AG08395 (cell line): ENCODE data around the gene PIM3.

Experiments used
- DNase-seq: peaks from one replicate; pipeline ENCODE4 v3.0.0; 2012; ENCODE audit warnings: mixed read lengths, low spot score

The PIM3 gene

DNA sequence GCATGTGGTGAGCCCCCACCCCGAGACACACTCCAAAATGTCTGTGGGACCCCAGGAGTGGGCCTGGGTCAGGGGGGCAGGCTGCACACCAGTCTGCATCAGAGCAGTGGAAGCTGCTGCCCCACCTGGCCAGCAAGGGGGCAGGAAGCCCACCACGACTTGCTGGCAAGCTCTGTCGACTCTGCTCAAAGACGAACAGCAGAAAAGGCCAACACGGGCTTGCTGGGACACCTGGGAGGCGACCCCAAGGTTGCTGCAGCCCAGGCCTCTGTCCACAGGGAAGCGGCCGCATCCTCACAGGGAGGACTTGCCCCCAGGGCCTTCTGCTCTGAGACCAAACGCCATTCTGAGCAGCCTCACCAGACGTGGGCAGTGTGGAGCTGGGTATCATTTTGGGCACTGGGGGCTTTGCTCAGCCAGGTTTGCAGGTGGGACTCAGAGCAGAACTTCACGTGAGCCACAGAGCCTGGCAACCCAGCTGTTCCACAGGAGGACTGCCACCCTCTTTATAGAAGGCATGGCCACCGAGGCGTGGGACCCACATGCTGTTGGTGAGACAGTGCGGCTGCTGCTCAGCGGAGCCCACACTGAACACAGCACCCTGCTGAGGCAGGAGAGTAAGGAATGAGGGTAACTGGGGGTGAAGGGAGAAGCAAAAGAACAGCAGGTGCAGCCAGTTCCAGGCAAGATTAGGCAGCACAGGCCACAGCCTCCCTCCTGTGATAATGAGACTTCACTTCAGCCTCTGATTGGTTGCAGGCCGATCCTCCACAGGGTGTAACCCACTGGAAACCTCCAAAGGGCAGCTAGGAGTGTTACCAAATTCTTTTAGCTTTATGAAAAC, 41.0 kb downstream of the PIM3 start:
- no peak for DNase-seq

DNA sequence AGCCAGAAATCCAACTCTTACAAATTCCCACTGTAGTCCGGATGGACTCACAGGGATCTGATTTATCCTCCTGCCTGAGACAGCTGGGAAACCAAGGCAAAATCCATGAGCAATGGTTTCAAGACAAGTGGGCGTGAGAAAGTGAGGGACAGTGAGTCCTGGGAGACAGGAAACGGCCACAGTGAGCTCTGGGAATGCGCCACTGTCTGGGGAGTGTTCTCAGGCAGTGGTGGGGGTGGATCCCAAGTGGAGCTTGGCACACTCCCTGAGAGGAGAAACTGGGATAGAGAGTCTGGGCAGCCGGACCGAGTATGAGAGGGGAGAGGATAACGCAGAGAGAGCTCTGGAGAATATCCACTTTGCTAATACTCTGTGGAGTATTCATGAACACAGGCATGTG, 42.2 kb downstream of the PIM3 start:
- no peak for DNase-seq

DNA sequence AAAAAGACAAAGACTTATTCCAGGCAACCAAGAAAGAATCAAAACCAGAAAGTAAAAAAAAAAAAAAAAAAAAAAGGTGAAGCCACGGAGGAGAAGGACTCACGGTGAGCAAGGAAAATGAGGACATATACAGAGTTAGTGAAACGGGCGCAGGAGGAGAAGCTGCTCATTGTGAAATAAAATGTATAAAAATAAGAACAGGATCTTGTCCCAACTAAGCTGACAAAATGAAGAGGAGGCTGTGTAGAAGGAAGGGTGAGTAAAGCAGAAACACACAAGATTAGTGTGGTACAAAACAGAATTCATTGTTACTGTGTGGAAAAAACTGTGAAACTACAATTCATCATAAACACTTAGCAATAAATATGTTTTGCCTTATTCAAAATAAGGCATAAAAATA, 44.3 kb downstream of the PIM3 start:
- DNase-seq: no peak

DNA sequence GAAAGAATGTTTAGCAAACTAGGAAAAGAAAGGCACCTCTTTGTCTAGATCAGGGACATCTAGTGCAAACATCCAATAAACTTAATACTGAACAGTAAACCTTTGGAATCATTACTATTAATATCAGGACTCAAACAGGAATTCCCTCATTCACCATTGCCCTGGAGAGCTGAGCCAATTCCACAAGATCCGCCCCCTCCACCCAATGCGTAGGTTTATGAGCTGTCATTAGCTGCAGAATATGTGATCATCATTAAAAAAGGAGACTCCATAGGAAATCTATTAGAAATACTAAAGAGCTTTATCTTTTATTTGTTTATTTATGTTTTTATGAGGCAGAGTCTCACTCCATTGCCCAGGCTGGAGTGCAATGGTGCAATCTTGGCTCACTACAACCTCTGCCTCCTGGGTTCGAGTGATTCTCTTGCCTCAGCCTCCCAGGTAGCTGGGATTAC, 46.5 kb downstream of the PIM3 start:
- DNase-seq: no peak

DNA sequence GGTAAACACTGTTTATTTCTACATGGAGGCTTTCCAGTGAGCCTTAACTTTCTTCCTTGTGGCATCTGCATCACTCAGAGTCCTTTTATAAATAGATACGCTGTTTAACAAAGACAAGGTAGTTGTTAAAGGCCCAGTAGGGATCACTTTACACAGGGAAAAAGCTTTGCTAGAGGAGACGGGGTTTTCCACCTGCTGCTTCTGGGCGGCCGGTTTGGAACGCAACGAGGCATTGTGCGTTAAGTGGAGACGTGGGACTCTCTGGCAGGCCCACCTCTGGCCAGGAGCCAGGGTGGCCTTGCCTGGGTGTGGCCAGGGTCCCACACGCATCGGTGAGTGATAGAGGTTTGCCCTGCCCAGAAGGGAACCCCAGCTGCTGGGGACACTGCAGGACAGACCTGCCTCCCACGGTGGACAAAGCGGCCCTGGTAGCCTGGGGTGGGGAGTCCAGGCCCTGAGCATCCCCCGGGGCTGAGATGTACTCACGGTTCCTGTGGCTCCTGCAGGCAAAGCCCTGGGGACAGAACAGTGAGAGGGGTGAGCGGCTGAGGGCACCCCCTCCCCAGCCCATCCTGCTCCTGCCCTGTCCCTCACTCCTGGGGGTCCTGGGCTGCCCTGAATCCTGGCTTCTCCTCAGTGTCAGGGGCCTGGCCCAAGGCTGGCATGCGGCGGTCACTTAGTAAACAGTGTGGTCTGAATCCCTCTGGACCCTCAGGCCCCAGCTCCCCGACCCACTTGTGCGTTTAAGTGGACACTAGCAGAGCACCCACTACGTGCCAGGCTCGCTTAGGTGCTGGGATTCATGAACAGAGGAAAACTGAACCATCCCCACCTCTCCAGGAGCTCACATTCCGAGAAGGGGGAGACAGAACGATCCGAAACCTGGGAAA, 47.8 kb downstream of the PIM3 start:
- DNase-seq: no peak

DNA sequence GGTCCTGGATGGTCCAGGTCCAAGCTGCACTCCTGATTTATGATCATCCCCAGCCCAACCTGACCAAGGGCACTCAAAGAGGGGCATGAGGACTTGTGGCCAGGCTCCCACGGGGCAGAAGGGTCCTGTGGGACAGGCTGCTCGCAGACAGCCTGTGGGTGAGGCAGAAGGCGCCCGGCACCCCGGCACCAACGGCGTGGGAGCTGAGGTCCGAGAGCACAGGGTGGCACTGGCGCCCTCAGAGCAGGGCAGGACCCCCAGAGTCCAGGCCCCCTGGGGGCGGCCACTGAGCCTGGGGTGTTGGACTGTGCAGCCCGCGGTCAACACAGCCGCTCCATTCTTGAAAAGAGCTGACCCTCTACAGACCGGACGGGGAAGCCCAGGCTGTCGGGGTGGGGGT, 48.7 kb downstream of the PIM3 start:
- no peak for DNase-seq

DNA sequence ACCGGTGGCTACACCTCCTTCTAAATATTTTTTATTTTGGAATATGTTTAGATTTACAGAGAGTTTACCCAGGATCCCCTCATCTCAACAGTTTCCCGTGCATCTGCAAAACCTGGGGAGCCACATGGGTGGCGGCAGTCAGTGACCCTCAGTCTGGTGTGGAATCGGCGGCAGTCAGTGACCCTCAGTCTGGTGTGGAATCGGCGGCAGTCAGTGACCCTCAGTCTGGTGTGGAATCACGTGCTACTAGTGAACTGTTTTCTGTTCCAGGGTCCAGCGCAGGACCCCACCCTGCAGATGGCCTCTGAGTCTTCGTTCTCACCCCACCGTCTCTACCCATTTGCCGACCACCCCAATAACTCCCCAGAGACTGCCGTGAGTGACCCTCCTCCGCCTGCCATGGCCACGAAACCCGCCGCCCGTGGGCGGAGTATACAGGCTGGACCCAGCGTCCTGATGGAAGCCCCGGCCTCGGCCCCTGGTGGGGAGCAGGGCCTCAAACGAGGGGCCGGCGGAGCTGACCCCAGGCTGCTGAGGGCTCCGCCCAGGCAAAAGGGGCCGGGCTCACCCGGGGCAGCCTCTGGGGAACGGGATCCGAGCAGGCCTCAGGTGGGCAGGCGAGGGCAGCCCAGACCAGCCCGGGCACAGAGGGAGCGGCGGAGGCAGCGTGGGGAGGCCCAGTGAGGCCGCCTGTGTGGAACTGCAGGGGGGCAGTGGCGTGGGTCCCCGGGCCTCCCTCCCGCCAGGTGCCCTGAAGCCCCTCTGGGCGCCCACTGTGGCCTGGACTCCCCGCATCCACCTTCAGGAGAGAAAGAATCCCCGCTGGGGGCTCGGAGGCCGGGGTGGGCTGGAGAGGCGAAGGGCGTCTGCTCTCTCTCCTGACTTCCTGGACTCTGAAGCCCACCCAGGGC, 49.4 kb downstream of the PIM3 start:
- DNase-seq: no peak

DNA sequence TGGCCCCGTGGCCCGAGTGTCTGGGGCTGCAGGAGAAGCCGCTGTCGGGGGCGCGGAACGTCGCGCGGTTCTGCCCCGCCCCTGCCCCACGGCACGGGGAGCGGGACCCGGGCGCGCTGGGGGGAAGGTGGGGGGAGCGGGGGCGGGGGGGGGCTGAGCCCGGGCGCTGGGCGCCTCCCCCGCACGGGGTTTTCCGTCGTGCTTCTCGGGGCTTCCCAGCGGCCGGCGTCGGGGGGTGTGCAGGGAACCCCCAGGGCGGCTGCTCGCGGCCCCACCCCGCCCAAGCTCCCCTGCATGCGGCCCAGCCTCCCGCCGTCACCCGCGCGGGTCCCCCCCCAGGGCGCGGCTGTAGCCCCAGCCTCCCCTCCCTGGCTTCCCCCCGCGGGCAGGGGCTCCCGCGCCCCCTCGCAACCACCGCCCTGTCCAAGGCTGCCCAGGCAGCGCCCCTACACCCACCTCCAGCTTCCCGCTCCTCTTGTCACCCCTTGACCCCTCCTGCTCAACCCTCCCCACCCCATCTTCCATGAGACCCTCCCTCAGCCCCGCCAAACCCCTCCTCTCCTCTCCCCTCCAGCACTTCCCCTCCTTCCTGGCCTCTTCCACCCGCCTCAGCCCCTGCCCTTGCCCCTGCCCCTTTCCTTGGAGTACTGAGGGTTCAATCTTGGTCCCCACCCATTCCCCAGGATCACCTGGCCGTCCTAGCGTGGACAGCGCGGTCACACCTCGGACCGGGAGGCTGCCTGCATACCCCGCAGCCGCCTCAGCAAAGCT, 50.3 kb downstream of the PIM3 start:
- DNase-seq: no peak

DNA sequence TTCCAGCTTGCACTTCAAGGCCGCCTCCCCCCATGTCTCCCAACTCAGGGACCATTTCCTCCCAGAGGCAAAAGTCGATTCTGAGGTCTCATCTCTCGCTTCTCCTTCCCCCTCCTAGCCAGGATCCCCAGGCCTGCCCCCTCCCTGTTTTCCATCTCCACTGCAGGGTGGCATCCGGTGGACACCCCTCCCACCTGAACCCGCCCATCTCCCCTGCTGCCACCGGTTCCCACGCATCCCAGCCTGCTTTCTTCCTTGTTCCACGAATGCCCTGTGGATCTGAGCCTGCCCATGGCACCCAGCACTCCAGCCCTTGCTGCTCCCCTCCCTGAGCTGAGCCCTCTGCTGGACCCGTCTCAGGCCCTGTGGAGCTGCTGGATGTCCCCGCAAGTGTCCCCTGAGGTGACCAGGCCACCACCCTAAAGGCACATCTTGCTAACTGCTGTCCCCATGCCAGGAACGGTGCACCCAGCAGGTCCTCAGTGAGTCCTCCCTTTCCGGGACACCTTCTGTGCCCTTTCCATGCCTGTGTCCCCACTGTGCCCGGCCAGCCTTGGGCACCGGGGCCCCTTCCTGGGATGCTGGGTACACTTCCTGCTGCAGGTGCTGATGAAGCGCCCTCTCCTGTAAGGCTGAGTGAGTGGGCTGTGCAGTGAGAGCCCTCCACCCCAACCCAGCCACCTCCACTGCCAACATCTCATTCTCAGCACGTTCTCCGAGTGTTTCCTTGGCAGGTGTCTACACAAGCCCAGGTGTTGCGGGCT, 51.1 kb downstream of the PIM3 start:
- no peak for DNase-seq

DNA sequence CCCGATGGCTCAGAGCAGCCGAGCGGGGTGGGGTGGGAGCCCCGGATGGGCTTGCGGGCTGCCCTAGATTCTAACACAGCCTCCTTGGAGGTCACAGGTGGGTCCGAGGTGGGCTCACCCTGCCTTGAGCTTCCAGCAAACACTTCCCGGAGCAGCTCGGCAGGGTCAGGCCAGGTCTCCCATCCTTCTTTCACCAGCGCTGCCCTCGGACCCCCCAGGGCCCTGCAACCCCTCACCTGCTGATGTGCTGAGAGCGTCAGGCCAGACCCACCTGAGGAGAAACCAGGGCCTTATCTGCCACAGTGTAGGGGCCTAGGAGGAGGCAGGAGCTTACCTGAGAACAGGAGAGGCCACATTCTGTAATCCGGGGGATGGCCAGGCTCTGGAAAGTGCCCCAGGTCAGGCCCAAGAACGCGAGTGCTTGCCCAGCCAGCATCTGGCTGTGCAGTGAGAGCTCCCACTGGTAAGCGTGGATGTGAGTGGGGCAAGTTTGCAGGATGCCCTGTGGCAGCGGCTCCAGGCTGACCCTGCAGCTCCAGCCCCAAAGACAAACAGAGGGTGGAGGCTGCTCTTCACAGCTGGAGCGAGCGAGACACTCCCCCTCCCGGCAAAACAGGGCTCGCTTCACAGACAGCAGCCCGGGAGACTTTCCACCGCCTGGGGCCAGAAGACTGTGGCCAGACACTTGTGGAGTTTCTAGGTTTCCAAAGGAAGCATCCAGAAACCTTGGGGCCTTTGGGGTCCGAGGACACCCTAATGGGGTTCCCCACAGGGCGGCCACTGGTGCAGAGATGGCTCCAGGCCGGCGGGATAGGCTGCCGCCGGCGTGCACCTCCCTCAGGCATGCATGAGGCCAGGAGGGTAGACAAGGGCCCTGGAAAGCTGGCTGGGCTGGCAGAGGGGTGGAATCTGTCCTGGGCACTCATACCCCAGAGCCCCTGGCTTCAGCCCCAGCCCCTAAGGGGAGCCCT, 51.9 kb downstream of the PIM3 start, which contains the start of gene IL17REL:
Gene IL17REL, minus strand, starts transcription at position 555 of the 971 bp plus-strand sequence. Its CDS starts 119 bp downstream, at position 436.
- DNase-seq: peak; percentile 54
